WTC11 (cell line): Measurements from ENCODE around the gene MTA3. TPM values are rescaled to one million over a fixed set of nuclear protein-coding genes. Genes with fewer than 3 reads are reported as not detected.

Experiments used
- ATAC-seq: fragments of 200-7000 bp; cut with Tn5 transposase; 2 replicates; pipeline ENCODE4 v1.10.0; 2021; ENCODE audit warnings: mild to moderate bottlenecking, moderate library complexity
- CTCF ChIA-PET: fragments of 300-600 bp; sonication (Branson Sonifier 250); formaldehyde crosslinking; loops from one replicate; lab custom pipeline; 2021; ENCODE audit warnings: antibody characterized with exemption; lab: Charles Lee
- POLR2A ChIA-PET: fragments of 350-600 bp; sonication (Branson Sonifier 250); formaldehyde crosslinking; loops from one replicate; lab custom pipeline; 2021; ENCODE audit warnings: antibody characterized with exemption; lab: Charles Lee
- DNase-seq: peaks from one replicate; pipeline ENCODE4 v3.0.0; 2021; ENCODE audit warnings: low spot score
- H3K27ac Mint-ChIP-seq: 2 replicates; pipeline ENCODE4 v1.8.0; 2021; ENCODE audit warnings: mixed read lengths
- H3K27me3 Mint-ChIP-seq: 2 replicates; pipeline ENCODE4 v1.8.0; 2021; ENCODE audit warnings: low read depth, mild to moderate bottlenecking, moderate library complexity, mixed read lengths
- H3K36me3 Mint-ChIP-seq: 2 replicates; pipeline ENCODE4 v1.8.0; 2021; ENCODE audit warnings: mixed read lengths
- H3K4me1 Mint-ChIP-seq: 2 replicates; pipeline ENCODE4 v1.8.0; 2022; ENCODE audit warnings: mixed read lengths
- H3K4me3 Mint-ChIP-seq: 2 replicates; pipeline ENCODE4 v1.8.0; 2021; ENCODE audit warnings: mild to moderate bottlenecking, moderate library complexity, mixed read lengths
- H3K9me3 Mint-ChIP-seq: 2 replicates; pipeline ENCODE4 v1.8.0; 2021; ENCODE audit warnings: mixed read lengths
- CBFB ChIP-seq: sonication (generic); formaldehyde crosslinking; IDR thresholded peaks from 2 replicates; pipeline ENCODE4 v1.8.1; 2022; ENCODE audit warnings: mild to moderate bottlenecking, low read depth, missing genetic modification reagents
- CREB1 ChIP-seq: sonication (generic); formaldehyde crosslinking; IDR thresholded peaks from 2 replicates; pipeline ENCODE4 v1.8.0; 2023; ENCODE audit warnings: mild to moderate bottlenecking, missing genetic modification reagents
- GTF2I ChIP-seq: fragments of 250-450 bp; sonication (Bioruptor Pico); conservative IDR thresholded peaks from 2 replicates; pipeline ENCODE4 v1.4.0; 2021; ENCODE audit warnings: mild to moderate bottlenecking
- HMGA2 ChIP-seq: fragments of 250-450 bp; sonication (Bioruptor Pico); IDR thresholded peaks from 2 replicates; pipeline ENCODE4 v1.4.0; 2021; ENCODE audit warnings: mild to moderate bottlenecking, moderate library complexity
- MXD4 ChIP-seq: fragments of 250-450 bp; sonication (Bioruptor Pico); IDR thresholded peaks from 2 replicates; pipeline ENCODE4 v1.8.0; 2021; ENCODE audit warnings: mild to moderate bottlenecking, moderate library complexity, borderline replicate concordance
- MYBL2 ChIP-seq: sonication (generic); formaldehyde crosslinking; IDR thresholded peaks from 2 replicates; pipeline ENCODE4 v1.8.1; 2023; ENCODE audit warnings: mild to moderate bottlenecking, moderate library complexity, missing genetic modification reagents
- NFE2L1 ChIP-seq: sonication (generic); formaldehyde crosslinking; IDR thresholded peaks from 2 replicates; pipeline ENCODE4 v1.8.1; 2023; ENCODE audit warnings: missing genetic modification reagents
- NFYB ChIP-seq: sonication (generic); formaldehyde crosslinking; conservative IDR thresholded peaks from 2 replicates; pipeline ENCODE4 v1.8.0; 2022; ENCODE audit warnings: low read depth, missing genetic modification reagents
- NR1H2 ChIP-seq: sonication (generic); formaldehyde crosslinking; IDR thresholded peaks from 2 replicates; pipeline ENCODE4 v1.9.0; 2021; ENCODE audit warnings: mild to moderate bottlenecking, moderate library complexity, missing genetic modification reagents
- TEAD4 ChIP-seq: sonication (generic); formaldehyde crosslinking; IDR thresholded peaks from 2 replicates; pipeline ENCODE4 v1.8.0; 2022; ENCODE audit warnings: mild to moderate bottlenecking, missing genetic modification reagents
- ZBTB21 ChIP-seq: sonication (generic); formaldehyde crosslinking; IDR thresholded peaks from 2 replicates; pipeline ENCODE4 v1.8.1; 2023; ENCODE audit warnings: mild to moderate bottlenecking, missing genetic modification reagents, borderline replicate concordance
- ZNF423 ChIP-seq: fragments of 250-450 bp; sonication (Bioruptor Pico); IDR thresholded peaks from 2 replicates; pipeline ENCODE4 v2.1.2; 2022; ENCODE audit warnings: mild to moderate bottlenecking, moderate library complexity
- ZNF671 ChIP-seq: fragments of 250-450 bp; sonication (Bioruptor Pico); IDR thresholded peaks from 2 replicates; pipeline ENCODE4 v1.8.0; 2021; ENCODE audit warnings: mild to moderate bottlenecking
- total RNA-seq: library from RNA; stranded (reverse); gene quantifications from 3 replicates; pipeline ENCODE4 v1.2.3, GENCODE V29; 2021
- TF ChIP-seq, protein P1 (sequence below): sonication (generic); formaldehyde crosslinking; IDR thresholded peaks from 2 replicates; pipeline ENCODE4 v1.8.1; 2023; ENCODE audit warnings: mild to moderate bottlenecking, missing genetic modification reagents, moderate library complexity
- TF ChIP-seq, protein P2 (sequence below): sonication (generic); formaldehyde crosslinking; IDR thresholded peaks from 2 replicates; pipeline ENCODE4 v1.8.0; 2022; ENCODE audit warnings: mild to moderate bottlenecking, missing genetic modification reagents
- TF ChIP-seq, protein P3 (sequence below): sonication (generic); formaldehyde crosslinking; IDR thresholded peaks from 2 replicates; pipeline ENCODE4 v1.8.1; 2022; ENCODE audit warnings: mild to moderate bottlenecking, moderate library complexity, missing genetic modification reagents
- TF ChIP-seq, protein P4 (sequence below): sonication (generic); formaldehyde crosslinking; IDR thresholded peaks from 2 replicates; pipeline ENCODE4 v1.8.0; 2023; ENCODE audit warnings: mild to moderate bottlenecking, missing genetic modification reagents
- TF ChIP-seq, protein P5 (sequence below): fragments of 250-450 bp; sonication (Bioruptor Pico); IDR thresholded peaks from 2 replicates; pipeline ENCODE4 v1.9.0; 2021; ENCODE audit warnings: mild to moderate bottlenecking
- TF ChIP-seq, protein P6 (sequence below): sonication (generic); formaldehyde crosslinking; IDR thresholded peaks from 2 replicates; pipeline ENCODE4 v1.8.1; 2022; ENCODE audit warnings: low read depth, missing genetic modification reagents, borderline replicate concordance
- TF ChIP-seq, protein P7 (sequence below): fragments of 250-450 bp; sonication (Bioruptor Pico); IDR thresholded peaks from 2 replicates; pipeline ENCODE4 v1.8.0; 2021; ENCODE audit warnings: mild to moderate bottlenecking
- TF ChIP-seq, protein P8 (sequence below): fragments of 200-600 bp; IDR thresholded peaks from 2 replicates; pipeline ENCODE4 v1.8.0; 2022; ENCODE audit warnings: antibody characterized with exemption

The MTA3 gene
- total RNA-seq, 1 experiment from 2014 or later: 153 TPM

DNA sequence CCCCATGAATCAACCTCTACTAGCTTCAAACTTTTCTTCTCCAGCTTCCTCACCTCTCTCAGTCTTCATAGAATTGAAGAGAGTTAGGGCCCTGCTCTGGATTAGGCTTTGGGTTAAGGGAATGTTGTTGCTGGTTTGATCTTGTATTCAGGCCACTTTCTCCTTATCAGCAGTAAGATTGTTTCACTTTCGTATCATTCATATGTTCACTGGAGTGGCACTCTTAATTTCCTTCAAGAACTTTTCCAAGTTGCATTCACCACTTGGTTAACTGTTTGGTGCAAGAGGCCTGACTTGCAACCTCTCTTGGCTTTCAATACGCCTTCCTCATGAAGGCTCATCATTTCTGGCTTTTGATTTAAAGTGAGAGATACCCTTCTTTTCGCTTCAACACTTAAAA lies 172.7 kb downstream of the MTA3 start (continued):
- TF ChIP-seq NR1H2 (CRISPR knock-in tag): no peak
- TF ChIP-seq GTF2I: no peak
- no peak for TF ChIP-seq HMGA2 (CRISPR knock-in tag)
- TF ChIP-seq, protein P1, sequence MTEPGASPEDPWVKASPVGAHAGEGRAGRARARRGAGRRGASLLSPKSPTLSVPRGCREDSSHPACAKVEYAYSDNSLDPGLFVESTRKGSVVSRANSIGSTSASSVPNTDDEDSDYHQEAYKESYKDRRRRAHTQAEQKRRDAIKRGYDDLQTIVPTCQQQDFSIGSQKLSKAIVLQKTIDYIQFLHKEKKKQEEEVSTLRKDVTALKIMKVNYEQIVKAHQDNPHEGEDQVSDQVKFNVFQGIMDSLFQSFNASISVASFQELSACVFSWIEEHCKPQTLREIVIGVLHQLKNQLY (CRISPR knock-in tag): no peak
- TF ChIP-seq CREB1 (CRISPR knock-in tag): no peak
- TF ChIP-seq, protein P2, sequence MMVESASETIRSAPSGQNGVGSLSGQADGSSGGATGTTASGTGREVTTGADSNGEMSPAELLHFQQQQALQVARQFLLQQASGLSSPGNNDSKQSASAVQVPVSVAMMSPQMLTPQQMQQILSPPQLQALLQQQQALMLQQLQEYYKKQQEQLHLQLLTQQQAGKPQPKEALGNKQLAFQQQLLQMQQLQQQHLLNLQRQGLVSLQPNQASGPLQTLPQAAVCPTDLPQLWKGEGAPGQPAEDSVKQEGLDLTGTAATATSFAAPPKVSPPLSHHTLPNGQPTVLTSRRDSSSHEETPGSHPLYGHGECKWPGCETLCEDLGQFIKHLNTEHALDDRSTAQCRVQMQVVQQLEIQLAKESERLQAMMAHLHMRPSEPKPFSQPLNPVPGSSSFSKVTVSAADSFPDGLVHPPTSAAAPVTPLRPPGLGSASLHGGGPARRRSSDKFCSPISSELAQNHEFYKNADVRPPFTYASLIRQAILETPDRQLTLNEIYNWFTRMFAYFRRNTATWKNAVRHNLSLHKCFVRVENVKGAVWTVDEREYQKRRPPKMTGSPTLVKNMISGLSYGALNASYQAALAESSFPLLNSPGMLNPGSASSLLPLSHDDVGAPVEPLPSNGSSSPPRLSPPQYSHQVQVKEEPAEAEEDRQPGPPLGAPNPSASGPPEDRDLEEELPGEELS (CRISPR knock-in tag): no peak
- TF ChIP-seq, protein P3, sequence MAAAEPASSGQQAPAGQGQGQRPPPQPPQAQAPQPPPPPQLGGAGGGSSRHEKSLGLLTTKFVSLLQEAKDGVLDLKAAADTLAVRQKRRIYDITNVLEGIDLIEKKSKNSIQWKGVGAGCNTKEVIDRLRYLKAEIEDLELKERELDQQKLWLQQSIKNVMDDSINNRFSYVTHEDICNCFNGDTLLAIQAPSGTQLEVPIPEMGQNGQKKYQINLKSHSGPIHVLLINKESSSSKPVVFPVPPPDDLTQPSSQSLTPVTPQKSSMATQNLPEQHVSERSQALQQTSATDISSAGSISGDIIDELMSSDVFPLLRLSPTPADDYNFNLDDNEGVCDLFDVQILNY (CRISPR knock-in tag): no peak
- TF ChIP-seq ZNF423 (CRISPR knock-in tag): no peak

DNA sequence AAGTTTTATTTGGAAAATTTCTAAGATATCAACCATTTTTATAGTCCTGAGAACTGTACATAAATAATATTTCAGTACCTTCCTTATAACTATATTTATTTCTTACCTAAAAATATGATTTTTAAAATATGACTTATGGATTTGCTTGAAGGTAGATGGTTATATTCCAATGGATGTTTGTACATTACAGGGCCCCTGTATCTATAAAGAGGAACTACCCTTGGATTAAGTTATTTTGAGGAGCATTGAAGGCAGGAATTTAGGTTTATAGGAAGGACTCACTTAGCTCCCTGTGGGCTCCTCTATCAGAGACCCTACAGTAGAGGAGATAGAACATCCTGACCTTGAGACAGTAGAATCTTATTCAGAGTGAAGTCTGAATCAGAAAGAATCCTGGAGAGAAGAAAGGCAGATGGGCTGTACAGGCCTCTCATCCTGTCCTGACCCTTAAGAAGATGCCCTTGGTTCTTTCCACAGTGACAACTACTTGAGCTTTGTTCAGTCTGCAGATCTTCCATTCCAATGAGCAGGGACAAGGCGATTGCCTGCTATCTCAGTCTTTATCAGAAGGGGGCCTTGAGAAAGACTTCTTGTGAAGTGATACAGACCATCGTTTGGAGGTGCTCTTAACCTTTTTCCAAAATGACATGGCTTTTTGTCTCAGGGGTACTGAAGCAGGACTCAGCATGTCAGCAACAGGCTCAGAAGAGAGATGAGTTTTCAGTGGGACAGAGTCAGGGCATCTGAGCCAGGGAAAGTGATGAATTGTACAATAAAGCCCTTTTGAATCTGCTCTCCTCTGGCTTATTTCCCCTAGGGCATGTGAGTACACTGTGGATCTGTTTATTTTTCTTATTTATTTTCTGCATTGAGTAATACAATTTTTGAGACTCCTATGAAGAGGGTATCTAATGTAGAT lies 174.6 kb downstream of the MTA3 start:
- Mint-ChIP-seq H3K4me3 (no peak overlapping the region), H3K27ac (no peak overlapping the region)
- ATAC-seq (peak; percentile 51), DNase-seq (no peak)
- ChIA-PET CTCF (interaction anchor here (0.6 to 1.5 kb wide), 7 partner anchors 12 to 145 kb away, joined by 3 to 4 read pairs (median 3); no protein-coding TSS in a partner anchor), POLR2A (no interaction called here)
- TF ChIP-seq MYBL2 (CRISPR knock-in tag): no peak
- no peak for TF ChIP-seq TEAD4 (CRISPR knock-in tag)
- no peak for TF ChIP-seq HMGA2 (CRISPR knock-in tag)
- TF ChIP-seq ZBTB21 (CRISPR knock-in tag): no peak
- no peak for TF ChIP-seq CREB1 (CRISPR knock-in tag)
- no peak for TF ChIP-seq NFE2L1 (CRISPR knock-in tag)
- TF ChIP-seq ZNF671 (CRISPR knock-in tag): no peak
- no peak for TF ChIP-seq MXD4 (CRISPR knock-in tag)
- TF ChIP-seq, all 79 proteins: peak for 0
- Mint-ChIP-seq H3K4me1 (peaks cover 17% of the 10 kb centered on the region), H3K36me3 (peaks cover 44% of the 10 kb centered on the region), H3K27me3 (no peaks in the 10 kb centered on the region), H3K9me3 (peaks cover 29% of the 10 kb centered on the region)

DNA sequence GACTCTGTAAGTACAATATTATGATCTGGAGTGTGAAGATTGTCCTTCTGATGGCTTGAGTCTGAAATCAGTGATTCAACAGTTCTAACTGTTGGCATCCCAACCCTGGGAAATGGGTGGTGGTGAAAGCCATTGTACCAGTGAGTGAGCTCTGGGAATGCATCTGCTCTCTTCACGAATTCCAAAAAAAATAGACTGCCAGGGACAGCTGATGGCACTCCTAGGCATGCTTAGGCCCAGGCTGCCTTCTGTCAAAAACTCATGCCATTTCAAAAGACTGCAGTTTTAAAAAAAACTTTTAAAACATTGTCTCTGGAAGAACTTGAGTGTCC lies 175.2 kb downstream of the MTA3 start:
- CTCF ChIA-PET: interaction anchor here (0.8 to 1.5 kb wide), 3 partner anchors 27 to 43 kb away, joined by 4 read pairs; no protein-coding TSS in a partner anchor
- TF ChIP-seq, protein P4, sequence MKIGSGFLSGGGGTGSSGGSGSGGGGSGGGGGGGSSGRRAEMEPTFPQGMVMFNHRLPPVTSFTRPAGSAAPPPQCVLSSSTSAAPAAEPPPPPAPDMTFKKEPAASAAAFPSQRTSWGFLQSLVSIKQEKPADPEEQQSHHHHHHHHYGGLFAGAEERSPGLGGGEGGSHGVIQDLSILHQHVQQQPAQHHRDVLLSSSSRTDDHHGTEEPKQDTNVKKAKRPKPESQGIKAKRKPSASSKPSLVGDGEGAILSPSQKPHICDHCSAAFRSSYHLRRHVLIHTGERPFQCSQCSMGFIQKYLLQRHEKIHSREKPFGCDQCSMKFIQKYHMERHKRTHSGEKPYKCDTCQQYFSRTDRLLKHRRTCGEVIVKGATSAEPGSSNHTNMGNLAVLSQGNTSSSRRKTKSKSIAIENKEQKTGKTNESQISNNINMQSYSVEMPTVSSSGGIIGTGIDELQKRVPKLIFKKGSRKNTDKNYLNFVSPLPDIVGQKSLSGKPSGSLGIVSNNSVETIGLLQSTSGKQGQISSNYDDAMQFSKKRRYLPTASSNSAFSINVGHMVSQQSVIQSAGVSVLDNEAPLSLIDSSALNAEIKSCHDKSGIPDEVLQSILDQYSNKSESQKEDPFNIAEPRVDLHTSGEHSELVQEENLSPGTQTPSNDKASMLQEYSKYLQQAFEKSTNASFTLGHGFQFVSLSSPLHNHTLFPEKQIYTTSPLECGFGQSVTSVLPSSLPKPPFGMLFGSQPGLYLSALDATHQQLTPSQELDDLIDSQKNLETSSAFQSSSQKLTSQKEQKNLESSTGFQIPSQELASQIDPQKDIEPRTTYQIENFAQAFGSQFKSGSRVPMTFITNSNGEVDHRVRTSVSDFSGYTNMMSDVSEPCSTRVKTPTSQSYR (CRISPR knock-in tag): no peak
- TF ChIP-seq, protein P5, sequence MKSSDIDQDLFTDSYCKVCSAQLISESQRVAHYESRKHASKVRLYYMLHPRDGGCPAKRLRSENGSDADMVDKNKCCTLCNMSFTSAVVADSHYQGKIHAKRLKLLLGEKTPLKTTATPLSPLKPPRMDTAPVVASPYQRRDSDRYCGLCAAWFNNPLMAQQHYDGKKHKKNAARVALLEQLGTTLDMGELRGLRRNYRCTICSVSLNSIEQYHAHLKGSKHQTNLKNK (CRISPR knock-in tag): no peak
- TF ChIP-seq NFYB (CRISPR knock-in tag): no peak
- TF ChIP-seq, protein P6, sequence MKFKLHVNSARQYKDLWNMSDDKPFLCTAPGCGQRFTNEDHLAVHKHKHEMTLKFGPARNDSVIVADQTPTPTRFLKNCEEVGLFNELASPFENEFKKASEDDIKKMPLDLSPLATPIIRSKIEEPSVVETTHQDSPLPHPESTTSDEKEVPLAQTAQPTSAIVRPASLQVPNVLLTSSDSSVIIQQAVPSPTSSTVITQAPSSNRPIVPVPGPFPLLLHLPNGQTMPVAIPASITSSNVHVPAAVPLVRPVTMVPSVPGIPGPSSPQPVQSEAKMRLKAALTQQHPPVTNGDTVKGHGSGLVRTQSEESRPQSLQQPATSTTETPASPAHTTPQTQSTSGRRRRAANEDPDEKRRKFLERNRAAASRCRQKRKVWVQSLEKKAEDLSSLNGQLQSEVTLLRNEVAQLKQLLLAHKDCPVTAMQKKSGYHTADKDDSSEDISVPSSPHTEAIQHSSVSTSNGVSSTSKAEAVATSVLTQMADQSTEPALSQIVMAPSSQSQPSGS (CRISPR knock-in tag): no peak
- TF ChIP-seq, protein P7, sequence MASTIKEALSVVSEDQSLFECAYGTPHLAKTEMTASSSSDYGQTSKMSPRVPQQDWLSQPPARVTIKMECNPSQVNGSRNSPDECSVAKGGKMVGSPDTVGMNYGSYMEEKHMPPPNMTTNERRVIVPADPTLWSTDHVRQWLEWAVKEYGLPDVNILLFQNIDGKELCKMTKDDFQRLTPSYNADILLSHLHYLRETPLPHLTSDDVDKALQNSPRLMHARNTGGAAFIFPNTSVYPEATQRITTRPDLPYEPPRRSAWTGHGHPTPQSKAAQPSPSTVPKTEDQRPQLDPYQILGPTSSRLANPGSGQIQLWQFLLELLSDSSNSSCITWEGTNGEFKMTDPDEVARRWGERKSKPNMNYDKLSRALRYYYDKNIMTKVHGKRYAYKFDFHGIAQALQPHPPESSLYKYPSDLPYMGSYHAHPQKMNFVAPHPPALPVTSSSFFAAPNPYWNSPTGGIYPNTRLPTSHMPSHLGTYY (CRISPR knock-in tag): no peak
- TF ChIP-seq CBFB (CRISPR knock-in tag): no peak
- TF ChIP-seq, protein P8, sequence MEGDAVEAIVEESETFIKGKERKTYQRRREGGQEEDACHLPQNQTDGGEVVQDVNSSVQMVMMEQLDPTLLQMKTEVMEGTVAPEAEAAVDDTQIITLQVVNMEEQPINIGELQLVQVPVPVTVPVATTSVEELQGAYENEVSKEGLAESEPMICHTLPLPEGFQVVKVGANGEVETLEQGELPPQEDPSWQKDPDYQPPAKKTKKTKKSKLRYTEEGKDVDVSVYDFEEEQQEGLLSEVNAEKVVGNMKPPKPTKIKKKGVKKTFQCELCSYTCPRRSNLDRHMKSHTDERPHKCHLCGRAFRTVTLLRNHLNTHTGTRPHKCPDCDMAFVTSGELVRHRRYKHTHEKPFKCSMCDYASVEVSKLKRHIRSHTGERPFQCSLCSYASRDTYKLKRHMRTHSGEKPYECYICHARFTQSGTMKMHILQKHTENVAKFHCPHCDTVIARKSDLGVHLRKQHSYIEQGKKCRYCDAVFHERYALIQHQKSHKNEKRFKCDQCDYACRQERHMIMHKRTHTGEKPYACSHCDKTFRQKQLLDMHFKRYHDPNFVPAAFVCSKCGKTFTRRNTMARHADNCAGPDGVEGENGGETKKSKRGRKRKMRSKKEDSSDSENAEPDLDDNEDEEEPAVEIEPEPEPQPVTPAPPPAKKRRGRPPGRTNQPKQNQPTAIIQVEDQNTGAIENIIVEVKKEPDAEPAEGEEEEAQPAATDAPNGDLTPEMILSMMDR: no peak

More for the DNA sequence above, 175.2 kb downstream of the MTA3 start:
- no peak overlapping the region for H3K27ac Mint-ChIP-seq
- POLR2A ChIA-PET: no interaction called here
- H3K27me3 Mint-ChIP-seq: no peaks in the 10 kb centered on the region
- H3K4me1 Mint-ChIP-seq: peaks cover 11% of the 10 kb centered on the region
- peaks cover 38% of the 10 kb centered on the region for H3K36me3 Mint-ChIP-seq
- H3K9me3 Mint-ChIP-seq: peaks cover 24% of the 10 kb centered on the region
- H3K4me3 Mint-ChIP-seq: no peak overlapping the region
- no peak for ATAC-seq
- DNase-seq: no peak
